ENCODE results near the gene SUN2.

- TF ChIP-seq EZH2 (optimal IDR thresholded peaks at IDR 0.05; ENCODE audit: low read depth, low read length) = no peak
- TF ChIP-seq, protein P1, sequence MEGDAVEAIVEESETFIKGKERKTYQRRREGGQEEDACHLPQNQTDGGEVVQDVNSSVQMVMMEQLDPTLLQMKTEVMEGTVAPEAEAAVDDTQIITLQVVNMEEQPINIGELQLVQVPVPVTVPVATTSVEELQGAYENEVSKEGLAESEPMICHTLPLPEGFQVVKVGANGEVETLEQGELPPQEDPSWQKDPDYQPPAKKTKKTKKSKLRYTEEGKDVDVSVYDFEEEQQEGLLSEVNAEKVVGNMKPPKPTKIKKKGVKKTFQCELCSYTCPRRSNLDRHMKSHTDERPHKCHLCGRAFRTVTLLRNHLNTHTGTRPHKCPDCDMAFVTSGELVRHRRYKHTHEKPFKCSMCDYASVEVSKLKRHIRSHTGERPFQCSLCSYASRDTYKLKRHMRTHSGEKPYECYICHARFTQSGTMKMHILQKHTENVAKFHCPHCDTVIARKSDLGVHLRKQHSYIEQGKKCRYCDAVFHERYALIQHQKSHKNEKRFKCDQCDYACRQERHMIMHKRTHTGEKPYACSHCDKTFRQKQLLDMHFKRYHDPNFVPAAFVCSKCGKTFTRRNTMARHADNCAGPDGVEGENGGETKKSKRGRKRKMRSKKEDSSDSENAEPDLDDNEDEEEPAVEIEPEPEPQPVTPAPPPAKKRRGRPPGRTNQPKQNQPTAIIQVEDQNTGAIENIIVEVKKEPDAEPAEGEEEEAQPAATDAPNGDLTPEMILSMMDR (IDR thresholded peaks at IDR 0.05; ENCODE audit: low read length) = no peak
Measured at GRCh38 chr22:38699143-38699542, 56.7 kb downstream of the SUN2 start.

Measured in MM.1S (cell line).